NCI-H1417 treated with DMSO at 0.1 percent for 48 hours (cell line): ENCODE results near the gene ACVR1B.

Experiments
- DNase-seq: peaks from one replicate; lab custom pipeline; 2025; lab: John Stamatoyannopoulos, UW

ACVR1B gene

DNA sequence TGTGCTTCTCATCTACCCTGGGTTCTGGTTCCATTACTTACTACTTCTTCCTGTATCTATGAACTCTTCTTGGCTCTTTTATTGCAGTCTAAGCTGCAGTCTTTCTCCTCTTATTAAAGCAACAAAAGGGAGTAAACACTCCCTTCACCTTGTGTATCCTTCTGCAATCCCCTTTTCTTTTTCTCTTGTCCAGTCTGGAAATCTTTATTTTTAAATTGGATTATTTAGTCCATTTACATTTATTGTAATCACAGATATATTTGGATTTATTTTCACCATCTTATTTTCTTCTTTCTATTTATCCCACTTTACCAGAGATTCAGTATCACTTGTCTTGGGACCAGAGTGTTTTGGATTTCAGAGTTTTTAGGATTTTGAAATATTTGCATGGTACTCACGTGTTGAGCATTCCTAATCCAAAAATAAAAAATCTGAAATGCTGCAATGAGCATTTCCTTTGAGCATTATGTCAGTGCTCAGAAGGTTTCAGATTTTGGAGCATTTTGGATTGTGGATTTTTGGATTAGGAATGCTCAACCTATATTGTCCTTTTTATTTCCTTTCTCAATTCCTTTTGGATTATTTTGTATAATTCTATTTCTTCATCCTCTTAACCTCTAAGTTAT lies 6.8 kb upstream of the ACVR1B start:
- DNase-seq = no peak

DNA sequence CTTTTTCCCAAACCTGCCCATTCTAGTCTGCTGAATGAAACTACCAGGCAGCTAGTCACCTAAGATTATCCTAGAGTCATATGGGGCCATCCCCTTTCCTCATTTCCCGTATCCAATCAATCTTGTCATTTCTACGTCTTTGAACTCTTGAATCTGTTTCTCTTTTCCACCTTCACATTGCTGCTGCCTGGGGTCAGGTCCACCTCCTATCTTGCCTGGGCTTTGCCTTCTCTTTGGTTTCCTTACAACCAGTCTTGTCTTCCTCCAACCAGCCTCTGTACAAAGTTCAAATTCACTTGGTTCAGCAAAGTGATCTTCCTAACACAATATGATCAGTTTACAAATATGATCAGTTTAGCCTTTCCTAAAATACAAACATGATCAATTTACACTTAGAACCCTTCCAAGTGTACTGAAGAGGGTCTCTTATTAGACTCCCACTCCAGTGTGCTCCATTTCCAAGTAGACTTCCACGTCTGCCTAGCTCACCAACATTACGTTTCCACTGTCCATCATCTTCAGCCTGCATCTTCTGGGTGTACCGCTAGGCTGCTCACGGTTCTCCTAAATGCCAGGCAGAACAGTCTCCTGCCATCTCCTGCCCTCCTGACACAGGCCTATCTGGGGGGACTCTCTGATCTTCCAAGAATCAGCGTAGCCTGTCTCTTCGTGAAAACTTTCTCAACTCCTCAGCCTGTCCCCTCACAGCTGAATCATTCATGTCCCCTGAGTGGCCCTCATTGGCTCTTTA lies 4.1 kb upstream of the ACVR1B start:
- DNase-seq = no peak

DNA sequence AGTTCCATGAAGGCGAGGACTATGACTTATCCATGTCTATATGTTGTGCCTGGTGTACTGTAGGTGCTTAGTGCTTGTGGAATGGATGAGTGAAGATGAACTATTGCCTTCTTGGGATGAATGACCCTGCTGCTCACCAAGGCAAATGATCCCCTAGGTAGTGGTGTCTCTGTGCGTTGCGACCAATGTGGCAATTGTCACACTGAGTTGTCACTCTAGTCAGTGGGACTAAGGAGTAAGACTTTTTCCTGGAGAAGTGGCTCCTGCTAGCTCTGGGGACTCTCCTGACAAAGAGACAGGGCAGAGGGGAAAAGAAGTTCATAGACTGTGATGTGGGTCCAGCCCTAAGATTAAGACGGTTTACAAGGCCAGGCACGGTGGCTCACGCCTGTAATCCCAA lies 3.4 kb upstream of the ACVR1B start:
- DNase-seq = no peak

DNA sequence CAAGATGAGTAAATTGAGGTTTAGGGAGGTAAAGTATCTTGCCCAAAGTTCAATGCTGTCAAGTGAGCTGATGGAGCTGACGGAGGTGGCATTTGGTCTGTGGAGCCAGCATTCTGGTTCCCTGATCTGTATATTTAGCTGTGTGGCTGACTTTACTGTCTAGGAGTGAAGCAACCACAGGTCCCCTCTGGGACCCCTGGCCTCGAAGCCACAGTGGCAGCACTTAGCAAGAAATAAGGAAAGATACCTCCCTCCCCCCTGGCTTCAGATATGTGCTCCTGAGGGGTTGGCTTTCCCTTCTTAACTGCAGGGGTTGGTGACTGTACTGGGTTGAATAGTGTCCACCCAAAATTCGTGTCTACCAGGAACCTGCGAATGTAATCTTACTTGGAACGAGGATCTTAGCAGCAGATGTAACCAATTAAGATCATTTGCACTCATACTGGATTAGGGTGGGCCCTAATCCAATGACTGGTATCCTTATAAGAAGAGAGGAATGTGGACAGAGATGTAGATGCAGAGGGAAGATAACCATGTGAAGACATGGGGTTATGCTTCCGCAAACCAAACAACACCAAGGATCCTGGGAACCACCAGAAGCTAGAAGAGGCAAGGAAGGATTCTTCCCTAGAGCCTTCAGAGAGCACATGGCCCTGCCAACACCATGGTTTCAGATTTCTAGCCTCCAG lies 2.0 kb upstream of the ACVR1B start:
- DNase-seq = no peak

DNA sequence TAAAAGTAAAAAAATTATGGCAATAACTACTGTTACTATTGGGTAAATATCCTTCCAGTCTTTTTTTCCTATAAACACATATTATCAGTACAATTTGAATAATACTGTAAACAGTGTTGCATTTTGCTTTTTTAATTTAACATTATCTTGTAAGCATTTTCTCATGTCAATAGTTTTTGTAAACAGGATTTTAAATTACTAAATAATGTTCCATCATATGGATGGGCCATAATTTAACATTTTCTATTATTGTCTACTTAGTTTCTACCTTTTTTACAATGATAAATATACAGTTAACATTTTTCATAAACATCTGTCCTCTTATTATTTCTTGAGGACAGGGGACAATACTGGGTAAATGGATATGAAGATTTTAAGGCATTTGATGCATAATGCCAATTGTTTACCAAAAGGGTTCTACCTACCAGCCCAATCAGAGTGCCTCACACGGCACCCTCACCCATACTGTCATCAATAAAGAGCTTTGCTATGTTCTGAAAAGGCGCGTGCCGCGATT lies 759 bp upstream of the ACVR1B start:
- DNase-seq = no peak

DNA sequence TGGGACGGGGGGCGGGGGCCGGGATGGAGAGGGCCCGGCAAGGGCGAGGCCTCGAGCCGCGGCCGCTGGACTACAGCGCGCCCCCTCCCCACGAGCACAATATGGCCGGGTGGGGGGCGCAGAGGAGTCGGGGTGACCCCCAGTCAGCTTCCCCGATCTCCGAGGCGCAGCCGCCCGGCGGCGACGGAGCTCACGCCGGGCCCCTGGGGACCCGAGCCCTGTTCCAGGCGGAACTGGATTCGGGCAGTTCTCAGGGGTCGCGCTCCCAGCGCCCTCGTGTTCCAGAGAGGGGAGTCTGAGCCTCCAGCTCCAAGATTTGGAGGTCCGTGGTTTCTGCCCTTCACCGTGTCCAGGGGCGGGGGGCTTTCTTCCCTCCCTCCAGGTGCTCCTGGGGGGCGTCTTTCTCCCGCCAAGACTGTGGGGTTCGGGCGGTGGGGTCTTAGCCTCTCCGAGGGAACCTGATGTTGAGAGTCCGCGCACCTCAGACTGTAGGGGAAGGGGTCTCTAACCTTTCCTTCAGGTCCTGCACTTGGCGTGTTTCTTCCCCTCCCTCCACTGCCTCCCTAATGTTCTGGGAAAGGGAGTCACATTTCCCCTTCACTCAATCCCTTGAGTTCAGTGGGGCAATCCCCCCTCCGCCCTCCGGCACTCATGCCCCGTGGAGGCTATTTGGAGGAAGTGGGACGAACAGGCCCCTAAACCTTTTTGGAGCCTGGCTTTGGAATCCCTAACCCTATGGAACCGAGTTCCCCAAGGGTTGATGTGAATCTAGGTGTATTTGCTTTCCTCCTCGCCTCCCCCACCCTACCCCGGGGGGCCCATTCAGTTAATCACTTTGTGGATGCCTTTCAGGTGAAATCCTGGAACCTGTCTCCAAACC lies 584 bp downstream of the ACVR1B start:
- no peak for DNase-seq

DNA sequence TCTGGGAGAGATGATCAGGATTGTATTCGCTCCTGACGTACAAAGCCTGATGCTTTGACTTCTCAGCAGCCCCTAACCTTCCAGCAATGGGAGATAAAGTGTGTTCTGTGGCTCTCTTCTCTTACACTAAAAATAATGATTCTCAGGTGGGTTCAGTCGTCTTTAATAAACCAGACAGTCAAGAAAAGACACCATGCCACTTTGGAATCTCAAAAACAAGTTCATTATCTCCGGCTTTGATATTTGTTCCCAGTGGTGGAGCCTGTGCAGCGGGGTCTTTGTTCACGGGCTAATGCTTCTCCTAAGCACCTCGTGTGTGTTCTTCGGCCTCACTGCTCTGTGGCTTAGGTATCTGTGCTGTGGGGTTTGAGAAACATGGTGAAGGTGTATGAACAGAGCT lies 1.6 kb downstream of the ACVR1B start:
- no peak for DNase-seq

DNA sequence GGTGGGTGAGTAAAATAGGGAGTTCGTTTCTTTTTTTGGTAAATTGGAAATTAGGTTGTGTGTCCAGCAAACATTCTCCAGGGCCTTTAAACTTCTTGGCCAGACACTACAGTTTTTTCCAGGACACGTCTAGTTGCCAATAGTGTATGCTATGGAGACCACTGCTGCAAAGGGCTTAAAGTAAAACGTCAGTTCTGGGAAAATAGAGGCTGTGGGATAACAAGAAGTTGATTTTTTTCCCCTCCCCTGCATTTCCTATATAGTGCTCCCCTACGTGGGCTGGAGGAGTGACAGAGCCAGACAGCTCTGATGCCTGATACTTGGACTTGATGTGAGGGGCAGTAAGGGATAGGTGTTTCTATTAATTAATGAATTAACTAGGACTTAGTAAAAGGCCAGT lies 2.4 kb downstream of the ACVR1B start:
- DNase-seq = no peak

DNA sequence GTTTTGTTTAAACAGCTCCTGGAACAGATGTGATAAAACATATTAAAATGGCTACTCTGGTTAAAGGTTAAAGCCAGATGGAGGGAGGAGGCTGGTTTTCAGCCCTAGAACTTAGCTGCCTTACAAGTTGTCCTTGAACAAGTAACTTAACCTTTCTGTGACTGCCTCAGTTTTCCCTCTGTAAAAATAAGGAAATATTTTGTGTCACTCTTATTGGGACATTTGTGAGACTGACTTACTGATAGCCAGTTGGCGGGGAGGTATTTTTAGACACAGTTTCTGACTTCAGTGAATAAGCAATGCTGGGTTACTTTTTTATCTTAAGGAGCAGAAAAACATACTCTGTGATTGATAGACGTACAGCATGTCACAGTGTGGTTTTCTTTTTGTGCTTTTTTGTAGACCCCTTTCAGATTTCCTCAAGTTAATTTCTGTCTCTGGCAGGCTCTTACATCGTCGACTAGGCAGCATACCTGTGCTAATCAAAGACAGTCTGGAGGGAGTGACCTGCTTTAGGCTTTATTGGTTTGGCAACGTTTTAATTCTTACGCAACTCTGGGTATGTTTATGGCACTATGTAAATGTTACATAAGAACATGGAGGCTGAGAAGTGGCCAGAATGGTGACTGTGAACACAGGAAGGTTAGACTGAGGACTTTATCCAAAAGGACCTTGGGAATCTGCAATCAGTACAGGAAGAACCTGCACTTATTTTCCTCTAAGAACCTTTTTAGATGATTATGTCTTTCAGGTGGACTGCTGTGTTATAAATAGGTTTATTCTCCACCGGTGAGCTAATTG lies 3.3 kb downstream of the ACVR1B start:
- DNase-seq = no peak

DNA sequence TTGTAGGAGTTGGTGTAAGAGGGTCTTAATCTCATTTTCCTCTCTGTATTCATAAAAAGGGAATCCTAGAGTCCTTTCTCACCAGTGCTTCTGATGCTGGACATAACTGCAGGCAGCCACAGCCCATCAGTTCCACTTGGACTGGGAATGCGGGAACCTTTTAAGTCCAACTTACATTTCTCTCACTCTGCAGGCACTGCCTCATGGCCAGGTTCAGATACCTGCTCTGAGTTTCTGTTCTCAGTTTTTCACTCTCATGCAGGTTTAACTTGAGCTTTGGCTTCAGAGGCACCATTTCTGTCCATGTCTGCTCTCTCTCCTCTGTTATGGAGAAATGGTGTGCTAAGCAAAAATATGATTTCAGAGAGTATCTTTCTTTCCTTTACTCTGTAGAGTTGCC lies 4.2 kb downstream of the ACVR1B start:
- DNase-seq = no peak

DNA sequence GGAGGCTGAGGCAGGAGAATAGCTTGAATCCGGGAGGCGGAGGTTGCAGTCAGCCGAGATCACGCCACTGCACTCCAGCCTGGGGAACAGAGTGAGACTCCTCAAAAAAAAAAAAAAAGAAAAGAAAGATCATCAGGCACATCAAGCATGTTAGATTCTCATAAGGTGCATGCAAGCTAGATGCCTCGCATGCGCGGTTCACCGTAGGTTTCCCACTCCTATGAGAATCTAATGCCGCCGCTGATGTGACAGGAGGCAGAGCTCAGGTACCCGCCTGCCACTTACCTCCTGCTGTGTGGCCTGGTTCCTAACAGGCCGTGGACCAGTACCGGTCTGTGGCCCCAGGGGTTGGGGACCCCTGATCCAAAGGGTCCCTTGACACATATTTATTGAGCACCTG lies 7.0 kb downstream of the ACVR1B start:
- DNase-seq = no peak

DNA sequence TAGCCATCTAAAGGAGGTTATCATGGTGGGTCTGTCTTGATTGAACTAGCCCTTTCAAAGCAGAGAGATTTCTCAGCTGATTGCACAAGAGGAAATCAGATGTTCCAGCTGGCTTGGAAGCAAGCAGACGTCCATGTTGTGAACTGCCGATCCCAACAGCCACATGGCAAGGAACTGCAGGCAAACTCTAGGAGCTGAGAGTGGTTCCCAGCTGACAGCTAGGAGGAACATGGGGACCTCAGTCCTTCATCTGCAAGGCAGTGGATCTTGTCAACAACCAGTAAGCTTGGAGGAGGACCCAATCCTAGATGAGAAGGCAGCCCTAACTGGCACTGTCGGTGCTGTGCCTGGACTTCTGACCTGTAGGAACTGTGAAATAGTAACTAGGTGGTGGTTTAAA lies 7.7 kb downstream of the ACVR1B start:
- no peak for DNase-seq

DNA sequence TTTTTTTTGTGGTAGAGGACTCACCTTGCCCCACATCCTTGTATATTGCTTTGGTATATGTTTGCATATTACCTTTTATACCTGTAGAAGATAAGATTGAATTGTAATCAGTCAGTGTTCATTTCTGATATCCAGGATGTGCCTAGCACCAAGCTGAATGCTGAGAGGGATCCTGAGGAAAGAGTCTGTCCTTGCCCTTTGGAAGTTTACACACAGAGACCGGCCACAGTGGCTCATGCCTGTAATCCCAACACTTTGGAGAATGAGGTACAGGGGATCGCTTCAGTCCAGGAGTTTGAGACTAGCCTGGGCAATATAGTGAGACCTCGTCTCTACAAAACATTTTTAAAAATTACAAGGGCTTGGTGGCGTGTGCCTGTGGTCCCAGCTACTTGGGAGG lies 8.4 kb downstream of the ACVR1B start:
- no peak for DNase-seq

DNA sequence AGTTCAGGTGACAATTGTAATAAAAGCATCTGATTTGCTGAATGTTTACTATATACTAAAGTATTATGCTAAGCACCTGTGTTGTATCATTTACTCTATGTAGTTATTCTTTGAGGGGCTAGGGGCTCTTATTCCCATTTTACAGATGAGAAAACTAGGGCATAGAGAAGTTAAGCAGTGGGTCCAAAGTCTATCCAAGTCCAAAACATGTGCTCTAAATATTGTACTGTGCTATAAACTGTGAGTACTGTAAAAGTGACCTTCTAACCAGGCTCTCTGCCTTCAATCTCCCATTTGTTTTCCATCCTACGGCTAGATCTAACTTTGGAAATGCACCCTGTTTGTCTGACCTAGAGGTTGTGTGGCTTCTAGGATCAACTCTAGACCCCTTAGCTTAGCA lies 9.0 kb downstream of the ACVR1B start:
- no peak for DNase-seq

DNA sequence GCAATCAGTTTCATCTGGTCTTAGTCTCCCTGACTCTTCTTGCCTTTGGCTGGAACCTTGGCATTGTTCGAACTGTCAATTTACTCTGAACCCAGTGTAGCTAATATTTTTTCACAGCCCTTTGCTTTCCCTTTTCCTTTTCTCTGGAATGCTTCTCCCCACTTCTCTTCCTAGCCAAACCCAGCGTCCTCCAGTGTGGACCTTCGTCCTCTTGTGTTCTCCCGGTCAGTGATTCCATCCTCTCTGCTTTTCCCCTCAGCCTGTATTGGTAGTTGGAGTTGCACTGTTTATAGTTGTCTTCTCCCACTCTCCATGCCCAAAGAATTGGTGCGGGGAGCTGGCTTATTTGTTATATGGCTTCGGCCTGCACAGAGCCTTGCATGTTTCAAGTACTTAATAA lies 9.4 kb downstream of the ACVR1B start:
- DNase-seq = no peak

DNA sequence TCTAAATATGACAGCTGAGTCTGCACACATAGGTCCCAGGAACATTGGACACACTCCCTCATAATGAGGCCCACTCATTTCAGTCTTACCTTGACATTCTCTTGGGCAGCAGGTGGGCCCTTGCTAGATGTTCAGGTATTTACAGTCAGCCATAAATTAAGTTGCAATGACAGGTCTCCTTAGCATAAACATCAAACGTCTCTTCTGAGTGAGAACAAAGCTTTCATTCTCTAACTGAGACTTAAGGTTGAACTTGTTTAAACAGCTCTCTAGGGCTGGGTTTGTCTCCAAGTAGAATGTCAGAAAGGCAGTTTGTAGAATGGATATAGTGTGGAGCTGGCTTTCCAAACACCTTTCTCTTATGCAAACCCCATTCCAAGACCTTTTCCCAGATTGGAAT lies 10.3 kb downstream of the ACVR1B start:
- DNase-seq = no peak

DNA sequence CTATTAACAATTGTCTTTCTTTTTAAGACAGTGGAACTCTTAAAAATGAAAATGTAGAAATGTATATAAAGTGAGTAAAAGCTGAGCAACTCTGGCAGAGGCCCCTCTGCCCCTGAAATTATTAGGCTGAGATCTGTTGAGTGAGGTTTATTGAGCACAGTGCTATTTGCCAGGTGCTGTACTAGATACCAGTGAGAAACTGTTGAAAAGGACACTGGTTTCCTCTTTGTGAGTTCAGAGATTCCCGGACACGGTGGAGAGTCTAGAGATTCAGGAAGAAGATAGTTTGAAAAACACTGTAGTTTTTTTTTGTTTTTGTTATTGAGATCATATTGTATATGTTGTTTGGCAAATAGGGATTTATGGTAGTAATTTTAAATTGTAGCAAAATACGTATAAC lies 11.2 kb downstream of the ACVR1B start:
- DNase-seq = no peak

DNA sequence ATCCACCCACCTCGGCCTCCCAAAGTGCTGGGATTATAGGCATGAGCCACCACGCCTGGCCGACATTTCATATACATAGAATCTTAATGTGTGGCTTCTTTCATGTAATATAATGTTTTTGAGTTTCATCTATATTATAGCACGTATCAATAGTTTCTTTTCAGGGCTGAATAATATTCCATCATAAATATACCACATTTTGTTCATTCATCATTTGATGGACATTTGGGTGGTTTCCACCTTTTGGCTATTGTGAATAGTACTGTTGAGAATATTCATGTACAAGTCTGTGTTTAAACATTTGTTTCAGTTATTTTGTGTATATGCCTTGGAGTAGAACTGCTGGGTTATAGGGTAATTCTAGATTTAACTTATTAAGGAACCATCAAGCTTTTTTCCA lies 12.0 kb downstream of the ACVR1B start:
- no peak for DNase-seq

DNA sequence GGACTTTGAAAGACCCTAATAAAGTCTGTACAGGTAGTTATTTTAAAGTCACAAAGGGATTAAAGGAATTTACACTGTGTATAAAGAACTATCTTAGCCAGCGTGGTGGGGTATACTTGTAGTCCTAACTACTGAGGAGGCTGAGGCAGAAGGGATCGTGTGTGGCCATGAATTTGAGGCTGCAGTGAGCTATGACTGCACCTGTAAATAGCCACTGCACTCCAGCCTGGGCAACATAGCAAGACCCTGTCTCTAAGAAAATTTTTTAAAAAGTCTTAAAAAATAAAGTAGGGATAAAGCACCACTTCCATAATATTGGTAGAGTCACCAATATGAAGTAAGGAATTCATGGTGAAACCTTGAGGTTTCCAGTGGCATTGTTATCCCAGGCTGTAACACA lies 18.1 kb downstream of the ACVR1B start:
- no peak for DNase-seq

DNA sequence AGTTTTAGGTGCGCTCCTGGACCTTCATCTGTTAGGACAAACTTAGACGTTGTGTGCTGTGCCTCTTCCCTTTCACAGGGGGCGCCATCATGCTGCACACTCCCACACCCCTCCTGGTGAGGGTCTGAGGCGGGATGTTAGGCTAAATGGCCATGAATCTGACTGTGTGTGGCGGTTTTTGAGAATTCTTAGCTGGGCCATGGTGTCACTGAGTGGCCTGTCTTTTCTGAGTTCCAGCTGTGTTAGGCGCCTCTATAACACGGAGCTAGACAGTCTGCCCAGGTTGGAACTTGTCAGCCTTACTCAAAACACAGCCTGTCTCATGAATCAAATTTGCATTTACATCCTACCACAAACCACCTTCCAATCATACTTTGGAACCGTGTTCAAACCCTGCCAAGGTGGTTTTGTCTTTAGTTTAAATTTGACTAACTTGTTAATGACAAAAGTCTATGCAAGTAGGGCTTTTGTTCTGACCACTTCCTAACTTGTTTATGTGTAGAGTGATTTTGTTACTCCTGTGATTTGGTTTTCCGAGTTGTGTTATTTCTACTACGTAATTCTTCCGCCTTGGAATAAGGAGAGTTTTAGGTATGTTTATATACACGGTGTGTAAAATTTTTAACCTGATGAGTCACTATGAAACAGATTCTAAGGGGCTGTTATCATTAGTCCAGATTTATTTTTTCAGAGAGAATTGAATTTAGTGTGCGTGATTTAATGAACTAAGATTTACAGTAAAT lies 19.6 kb downstream of the ACVR1B start:
- no peak for DNase-seq
